Measurements from ENCODE around the gene ZDHHC3.

GRCh38 chr3:44969154-44969827 is 6.7 kb downstream of the ZDHHC3 start:
- TF ChIP-seq CTCF (IDR thresholded peaks at IDR 0.05; ENCODE audit: low read depth, low read length, poor library complexity, severe bottlenecking) (peak; percentile 8), EZH2phosphoT487 (IDR thresholded peaks at IDR 0.05; ENCODE audit: borderline replicate concordance, low read length) (no peak)

All from DOHH2 (cell line).